GM12891 (cell line): ENCODE data around the gene JADE3.

Experiments
- DNase-seq: peaks from one replicate; pipeline ENCODE4 v3.0.0; 2011; ENCODE audit warnings: low spot score; ENCODE audit not compliant: insufficient read length
- FAIRE-seq: peaks from 2 replicates; lab custom pipeline; 2011; peaks lifted over from hg19 to GRCh38; lab: Jason Lieb, UNC
- PAX5 ChIP-seq: IDR thresholded peaks from 2 replicates; pipeline ENCODE4 v1.6.1; 2011; ENCODE audit warnings: low read length, moderate library complexity, mild to moderate bottlenecking; ENCODE audit not compliant: insufficient read depth, severe bottlenecking
- POLR2A ChIP-seq: IDR thresholded peaks from 2 replicates; pipeline ENCODE4 v1.6.1; 2011; ENCODE audit warnings: low read depth, low read length, control low read depth
- POLR2AphosphoS5 ChIP-seq: IDR thresholded peaks from 2 replicates; pipeline ENCODE4 v1.6.1; 2011; ENCODE audit warnings: low read depth, low read length, control low read depth
- POU2F2 ChIP-seq: IDR thresholded peaks from 2 replicates; pipeline ENCODE4 v1.6.1; 2011; ENCODE audit warnings: low read depth, mild to moderate bottlenecking, control low read depth, low read length, moderate library complexity
- SPI1 ChIP-seq: IDR thresholded peaks from 2 replicates; pipeline ENCODE4 v1.6.1; 2011; ENCODE audit warnings: low read depth, low read length, control low read depth
- TAF1 ChIP-seq: IDR thresholded peaks from 2 replicates; pipeline ENCODE4 v1.6.1; 2011; ENCODE audit warnings: low read depth, low read length, control low read depth

JADE3 gene

GRCh38 chrX:47097018-47097417 lies 184.8 kb downstream of the JADE3 start:
- DNase-seq = no peak
- FAIRE-seq = no peak

GRCh38 chrX:47098338-47099094 lies 186.3 kb downstream of the JADE3 start:
- TF ChIP-seq POLR2AphosphoS5 (no peak), POU2F2 (no peak), SPI1 (no peak), POLR2A (no peak), TAF1 (no peak), PAX5 (no peak)
- FAIRE-seq (no peak), DNase-seq (no peak)

More at GRCh38 chrX:47097018-47097417, 184.8 kb downstream of the JADE3 start:
- no peak for TF ChIP-seq SPI1
- TF ChIP-seq POLR2A = no peak
- TF ChIP-seq PAX5 = no peak
- no peak for TF ChIP-seq POU2F2
- TF ChIP-seq TAF1 = no peak
- TF ChIP-seq POLR2AphosphoS5 = no peak

- FAIRE-seq (no peak), DNase-seq (no peak)
- no peak for TF ChIP-seq PAX5
- no peak for TF ChIP-seq POU2F2
- no peak for TF ChIP-seq POLR2A
- no peak for TF ChIP-seq SPI1
Observed at GRCh38 chrX:47101206-47101605, 189.0 kb downstream of the JADE3 start.
